ENCODE results near the gene HLA-B.

GRCh38 chr6:31354158-31354863, 2.7 kb downstream of the HLA-B start:
- no peak for TF ChIP-seq CTCF (conservative IDR thresholded peaks at IDR 0.05; ENCODE audit: low read depth, low read length)
- no peak for TF ChIP-seq EZH2 (IDR thresholded peaks at IDR 0.05; ENCODE audit: low read length, unreplicated experiment)
- no peak for TF ChIP-seq EZH2phosphoT487 (IDR thresholded peaks at IDR 0.05; ENCODE audit: borderline replicate concordance, low read length)

Measured in PC-3 (cell line).